GM21390 (cell line): Measurements from ENCODE around the gene ETFBKMT.
"Not testable (repeated sequence)": the region's sequence is repeated elsewhere in the genome, so short reads cannot be mapped to it uniquely, and the experiment has no call there.

Source experiments
- ATAC-seq: cut with Tn5 transposase; IDR thresholded peaks from one replicate; pipeline ENCODE4 v1.9.1; 2021; ENCODE audit not compliant: unreplicated experiment

ETFBKMT gene

DNA sequence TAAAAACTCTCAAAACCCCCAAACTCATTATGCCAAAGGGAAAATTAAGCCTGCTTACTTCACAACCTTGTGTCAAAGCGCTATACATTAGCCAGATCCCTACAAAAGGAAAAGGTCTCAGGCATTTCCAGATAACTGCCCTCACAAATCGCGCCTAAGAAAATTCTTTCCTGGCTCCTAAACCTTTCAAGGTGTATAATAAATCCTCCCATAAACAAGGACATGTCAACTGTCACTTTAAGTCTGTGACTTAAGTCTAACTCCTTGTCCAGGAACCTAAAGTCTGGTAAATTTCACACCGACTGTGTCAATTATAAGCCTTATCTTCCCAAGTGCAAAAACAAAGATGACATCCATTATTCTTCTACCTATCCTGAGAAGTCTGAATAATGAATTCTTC, 4.3 kb upstream of the ETFBKMT start:
- ATAC-seq: no peak

DNA sequence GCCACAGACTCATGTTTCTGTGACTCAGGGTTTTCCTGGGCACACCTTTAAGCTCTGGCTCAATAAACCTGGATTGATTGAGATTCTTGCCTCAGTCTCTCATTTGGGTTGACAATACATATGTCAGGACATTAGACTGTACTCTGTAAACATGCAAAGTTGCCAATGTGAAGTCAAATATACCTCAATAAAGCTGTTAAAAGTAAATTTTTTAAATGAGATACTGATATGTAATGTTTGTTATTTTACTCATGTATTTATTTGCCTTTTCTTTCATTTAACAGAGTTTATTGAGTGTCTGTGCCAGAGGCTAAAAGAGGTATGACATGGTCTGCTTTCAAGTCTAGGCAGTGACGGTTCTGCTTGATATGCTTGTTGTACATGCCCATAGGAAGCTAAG, 3.7 kb upstream of the ETFBKMT start:
- ATAC-seq: no peak

DNA sequence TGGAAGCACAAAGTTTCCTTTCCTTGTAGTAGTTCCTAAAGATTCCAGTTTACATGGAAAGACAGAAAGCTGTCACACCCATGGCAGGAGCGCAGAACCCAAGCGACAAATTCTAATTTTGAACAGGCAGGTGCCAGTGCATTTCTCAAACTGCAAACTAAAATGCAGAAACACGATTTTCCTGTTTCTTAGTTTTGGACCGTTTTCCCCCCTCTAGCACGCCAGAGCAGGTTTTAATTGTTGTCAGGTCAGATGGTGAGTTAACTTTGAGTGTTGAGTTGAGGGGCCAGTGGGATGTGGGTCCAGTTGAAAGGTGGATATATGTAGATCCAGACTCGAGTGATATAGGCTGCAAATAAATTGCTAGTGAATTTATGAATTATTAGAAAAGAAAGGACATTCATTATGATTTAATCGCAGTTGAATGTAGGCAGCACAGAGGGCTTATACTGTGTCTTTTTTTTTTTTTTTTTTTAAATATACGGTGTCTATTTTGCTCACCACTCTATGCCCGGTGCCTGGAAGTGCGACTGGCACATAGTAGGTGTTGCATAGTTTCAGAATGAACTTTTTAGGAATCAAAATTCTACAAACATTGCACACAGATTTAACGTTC, 909 bp upstream of the ETFBKMT start:
- no peak for ATAC-seq

DNA sequence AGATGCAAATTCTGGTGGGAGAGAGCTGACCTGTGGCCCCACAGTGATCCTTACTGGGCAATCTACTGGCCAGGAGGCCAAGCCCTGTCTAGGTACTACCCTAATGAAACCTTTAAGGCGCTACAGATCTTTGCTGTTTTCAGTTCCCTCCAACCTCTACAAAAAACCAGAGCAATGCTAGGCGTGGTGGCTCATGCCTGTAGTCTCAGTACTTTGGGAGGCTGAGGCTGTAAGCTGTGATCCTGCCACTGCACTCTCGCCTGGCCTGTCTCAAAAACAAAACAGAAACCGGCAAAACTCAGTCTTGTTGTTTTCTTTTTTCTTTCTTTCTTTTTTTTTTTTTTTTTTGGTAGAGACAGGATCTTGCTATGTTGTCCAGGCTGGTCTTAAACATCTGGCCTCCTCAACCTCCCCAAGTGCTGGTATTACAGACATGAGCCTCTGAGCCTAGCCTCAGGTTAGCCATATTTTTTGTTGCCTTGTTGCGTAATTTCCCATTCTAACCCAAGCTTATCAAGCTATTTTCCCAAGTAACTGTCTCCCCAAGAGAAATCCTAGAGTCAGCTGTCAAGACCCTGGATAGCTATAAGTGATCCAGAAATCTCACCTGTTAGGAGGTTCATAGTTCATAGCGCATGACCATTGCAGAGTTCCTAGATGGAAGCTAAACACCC, 2.8 kb downstream of the ETFBKMT start:
- ATAC-seq: no peak

DNA sequence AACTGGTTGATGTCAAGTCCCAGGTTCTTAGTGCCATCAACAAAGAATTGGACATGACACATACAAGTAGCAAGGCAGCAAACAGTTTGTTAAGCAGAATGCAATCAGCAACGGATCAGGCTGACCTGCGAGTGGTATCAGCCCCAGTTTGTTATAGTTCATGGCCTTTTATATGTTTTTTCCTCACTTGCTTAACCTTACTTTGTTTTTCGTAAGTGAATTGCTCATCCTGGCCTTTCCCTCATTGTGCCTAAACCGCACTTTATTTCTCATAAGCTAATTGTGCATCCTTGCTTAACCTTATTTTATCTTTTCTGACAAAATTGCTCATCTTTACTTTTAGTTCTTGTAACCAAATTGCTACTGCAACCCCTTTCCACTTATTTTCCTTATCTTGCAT, 4.1 kb downstream of the ETFBKMT start:
- ATAC-seq: no peak

DNA sequence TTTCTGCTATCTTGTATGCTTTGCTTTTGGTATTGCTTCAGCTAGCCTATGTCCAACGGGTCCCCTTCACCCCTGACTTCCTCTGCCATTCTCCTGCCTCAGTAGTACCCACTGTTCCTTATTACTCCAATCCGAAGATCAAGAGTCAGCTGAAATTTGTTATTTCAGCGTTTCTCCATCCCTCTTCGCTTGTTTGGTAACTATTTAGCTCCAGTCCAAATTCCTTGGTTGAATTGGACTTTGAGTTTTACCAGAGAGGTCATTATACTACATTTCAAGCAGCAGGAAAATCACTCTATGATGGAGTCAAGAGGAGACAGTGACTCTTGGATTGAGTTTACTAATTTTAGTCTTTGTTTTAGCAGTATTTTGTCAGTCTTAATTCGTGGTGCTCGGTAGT, 4.5 kb downstream of the ETFBKMT start:
- no peak for ATAC-seq

DNA sequence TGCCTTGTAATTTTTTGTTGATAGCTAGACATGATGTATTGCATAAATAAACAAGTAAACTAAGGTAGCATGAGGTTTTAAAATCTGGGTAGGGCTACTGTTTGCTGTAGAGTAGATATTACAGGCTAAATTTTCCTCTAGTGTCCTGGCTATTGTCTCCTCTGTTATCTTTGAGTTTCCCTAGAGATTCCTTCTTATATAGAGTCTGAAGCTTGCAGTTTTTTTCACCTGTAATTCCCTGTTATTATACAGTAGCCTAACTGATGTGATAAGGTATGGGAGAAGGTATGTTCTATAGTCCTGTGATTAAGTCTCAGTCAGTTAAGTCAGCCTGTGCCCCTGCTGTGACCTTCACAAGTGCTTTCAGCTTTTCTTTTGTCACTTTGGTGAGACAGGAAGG, 9.5 kb downstream of the ETFBKMT start:
- no peak for ATAC-seq

DNA sequence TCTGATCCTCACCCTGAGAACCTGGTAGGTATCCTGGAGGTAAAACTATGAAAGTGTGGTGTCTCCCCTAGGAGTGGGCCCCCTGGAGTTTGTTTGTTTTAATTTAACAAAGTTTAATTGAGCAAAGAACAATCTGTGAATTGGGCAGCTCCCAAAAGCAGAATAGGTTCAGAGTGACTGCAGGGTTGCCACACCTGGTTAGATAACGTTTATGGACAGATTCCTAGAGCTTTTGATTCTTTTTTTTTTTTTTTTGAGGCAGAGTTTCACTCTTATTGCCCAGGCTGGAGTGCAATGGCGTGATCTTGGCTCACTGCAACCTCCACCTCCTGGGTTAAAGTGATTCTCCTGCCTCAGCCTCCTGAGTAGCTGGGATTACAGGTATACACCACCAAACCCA, 10.1 kb downstream of the ETFBKMT start:
- not testable (repeated sequence) for ATAC-seq

DNA sequence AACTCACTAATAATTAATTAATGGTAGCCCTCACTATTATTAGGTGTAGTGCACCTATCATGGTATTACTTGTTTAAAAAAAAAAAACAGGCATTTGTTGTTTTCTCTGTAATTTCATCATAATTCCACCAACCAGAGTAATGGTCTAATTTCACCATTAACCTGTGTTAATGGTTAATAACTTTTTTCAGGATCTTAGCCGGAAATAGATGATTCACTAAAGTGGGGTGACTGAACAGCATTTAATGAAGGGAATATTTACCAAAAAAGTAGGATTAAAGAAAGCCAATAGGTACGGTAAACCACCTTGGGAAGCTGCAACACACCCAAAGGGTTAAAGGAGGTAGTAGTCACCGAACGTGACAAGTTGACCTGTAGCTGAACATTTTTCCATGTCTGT, 13.0 kb downstream of the ETFBKMT start:
- no peak for ATAC-seq

DNA sequence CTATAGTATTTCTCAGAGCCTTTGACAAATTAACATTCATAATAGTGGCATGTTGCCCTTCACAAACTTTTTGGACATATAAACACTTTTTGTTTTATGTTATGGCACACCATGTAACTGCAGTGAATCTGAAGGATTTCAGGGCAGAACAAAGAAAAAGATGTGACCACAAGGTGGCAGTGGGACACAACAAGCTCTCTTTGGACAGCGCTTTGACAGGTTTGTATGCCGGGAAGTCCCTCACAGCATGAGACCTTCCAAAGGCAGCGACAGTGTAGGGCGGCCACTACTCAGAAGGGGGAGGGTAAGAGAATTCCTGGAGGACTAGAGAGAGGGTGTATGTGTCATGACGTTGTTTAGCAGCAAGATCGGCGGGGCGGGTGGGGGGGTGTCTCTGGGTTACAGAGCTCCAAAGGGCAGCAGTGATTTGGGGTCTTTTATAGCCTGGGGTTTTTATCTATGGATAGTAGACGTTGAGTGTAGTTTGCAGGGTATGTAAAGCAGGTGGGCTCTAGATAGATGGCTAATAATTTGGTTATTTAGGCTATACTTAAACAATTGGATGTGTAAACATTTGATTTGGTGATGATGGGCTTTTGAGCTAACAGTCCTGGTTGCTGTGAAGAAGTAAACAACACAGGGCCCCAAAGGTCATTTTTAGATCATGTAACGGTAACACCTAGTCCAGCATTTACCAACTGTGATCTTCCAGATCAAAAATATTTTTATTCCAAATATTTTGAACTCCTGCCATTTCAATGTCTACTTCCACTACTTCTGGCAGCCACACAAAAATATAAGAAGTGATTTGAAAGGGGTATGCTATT, 22.9 kb downstream of the ETFBKMT start:
- ATAC-seq: peak; percentile 72

DNA sequence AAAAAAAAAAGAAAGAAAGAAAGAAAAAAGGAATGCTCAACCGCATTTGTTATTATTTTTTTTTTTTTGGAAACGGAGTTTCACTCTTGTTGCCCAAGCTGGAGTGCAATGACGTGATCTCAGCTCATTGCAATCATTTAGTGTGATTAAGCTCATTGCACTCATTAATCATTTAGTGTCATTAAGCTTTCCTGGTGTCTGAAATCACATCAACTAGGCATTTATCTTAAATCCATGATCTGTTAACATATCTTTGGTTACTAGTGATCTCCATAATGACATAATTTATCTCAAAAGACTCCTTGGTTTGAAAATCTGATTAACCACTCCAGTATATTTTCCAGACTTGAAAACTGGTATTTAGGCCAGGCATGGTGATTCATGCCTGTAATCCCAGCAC, 26.3 kb downstream of the ETFBKMT start:
- ATAC-seq: no peak

DNA sequence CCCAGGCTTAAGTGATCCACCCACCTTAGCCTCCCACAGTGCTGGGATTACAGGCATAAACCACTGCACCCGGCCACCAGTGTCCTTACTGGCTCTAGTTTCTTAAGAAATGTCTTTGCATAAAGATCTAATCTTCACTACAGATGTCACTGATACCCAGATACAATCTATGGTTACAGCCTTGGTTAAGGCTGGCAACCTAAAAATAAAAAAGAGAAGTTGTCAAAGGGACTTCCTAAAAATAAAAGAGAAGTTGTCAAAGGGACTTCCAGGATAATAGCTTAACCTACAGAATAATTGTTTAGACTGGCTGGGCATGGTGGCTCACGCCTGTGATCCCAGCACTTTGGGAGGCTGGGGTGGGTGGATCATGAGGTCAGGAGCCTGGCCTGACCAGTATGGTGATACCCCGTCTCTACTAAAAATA, 27.6 kb downstream of the ETFBKMT start:
- ATAC-seq: no peak

DNA sequence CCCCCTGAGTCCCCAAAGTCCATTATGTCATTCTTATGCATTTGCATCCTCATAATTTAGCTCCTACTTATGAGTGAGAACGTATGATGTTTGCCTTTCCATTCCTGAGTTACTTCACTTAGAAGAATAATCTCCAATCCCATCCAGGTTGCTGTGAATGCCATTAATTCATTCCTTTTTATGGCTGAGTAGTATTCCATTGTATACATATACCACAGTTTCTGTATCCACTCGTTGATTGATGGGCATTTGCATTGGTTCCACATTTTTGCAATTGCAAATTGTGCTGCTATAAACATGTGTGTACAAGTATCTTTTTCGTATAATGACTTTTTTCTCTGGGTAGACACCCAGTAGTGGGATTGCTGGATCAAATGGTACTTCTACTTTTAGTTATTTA, 30.4 kb downstream of the ETFBKMT start:
- ATAC-seq: not testable (repeated sequence)

DNA sequence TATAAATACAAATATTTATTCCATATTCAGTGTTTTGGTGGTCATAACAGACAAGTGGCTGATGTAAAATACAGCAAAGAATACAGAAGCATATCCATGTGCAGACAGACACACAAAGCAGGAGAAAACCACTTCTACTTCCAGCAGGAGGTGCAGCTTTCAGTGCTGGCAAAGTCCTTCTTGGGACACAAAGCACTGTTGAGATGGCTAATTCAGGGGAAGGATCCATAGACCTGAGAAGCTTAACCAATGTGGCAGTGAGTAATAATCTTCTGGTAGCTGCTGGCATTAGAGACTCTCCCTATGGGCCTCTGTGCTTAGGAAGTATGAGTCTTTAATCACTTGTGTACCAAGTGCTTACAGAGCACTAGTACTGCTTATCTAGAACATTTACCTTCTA, 42.6 kb downstream of the ETFBKMT start:
- ATAC-seq: no peak

DNA sequence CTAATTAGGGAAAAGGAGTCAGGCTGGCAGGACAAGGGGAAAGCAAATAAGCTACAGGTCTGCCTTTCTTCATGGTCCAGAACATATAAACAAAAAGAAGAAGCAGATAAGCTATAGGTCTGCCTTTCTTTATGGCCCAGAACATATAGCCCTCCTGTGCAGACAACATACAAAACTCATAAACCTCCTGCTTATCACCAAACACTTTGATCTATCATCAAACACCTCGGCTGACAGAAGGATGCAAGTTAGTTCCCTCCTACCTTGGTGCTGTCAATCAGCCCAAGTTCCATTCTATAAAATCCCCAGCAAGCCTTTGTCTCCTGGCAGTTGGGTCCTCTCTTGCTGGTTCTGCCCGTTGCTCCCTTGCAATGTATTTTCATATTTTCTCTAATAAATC, 46.1 kb downstream of the ETFBKMT start:
- no peak for ATAC-seq

DNA sequence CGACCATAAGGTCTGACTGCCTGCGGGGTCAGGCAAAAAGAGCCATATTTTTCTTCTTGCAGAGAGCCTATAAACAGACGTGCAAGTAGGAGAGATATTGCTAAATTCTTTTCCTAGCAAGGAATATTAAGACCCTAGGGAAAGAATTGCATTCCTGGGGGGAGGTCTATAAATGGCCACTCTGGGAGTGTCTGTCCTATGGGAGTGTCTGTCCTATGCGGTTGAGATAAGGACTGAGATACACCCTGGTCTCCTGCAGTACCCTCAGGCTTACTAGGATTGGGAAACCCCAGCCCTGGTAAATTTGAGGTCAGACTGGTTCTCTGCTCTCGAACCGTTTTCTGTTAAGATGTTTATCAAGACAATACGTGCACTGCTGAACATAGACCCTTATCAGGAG, 48.6 kb downstream of the ETFBKMT start:
- not testable (repeated sequence) for ATAC-seq

DNA sequence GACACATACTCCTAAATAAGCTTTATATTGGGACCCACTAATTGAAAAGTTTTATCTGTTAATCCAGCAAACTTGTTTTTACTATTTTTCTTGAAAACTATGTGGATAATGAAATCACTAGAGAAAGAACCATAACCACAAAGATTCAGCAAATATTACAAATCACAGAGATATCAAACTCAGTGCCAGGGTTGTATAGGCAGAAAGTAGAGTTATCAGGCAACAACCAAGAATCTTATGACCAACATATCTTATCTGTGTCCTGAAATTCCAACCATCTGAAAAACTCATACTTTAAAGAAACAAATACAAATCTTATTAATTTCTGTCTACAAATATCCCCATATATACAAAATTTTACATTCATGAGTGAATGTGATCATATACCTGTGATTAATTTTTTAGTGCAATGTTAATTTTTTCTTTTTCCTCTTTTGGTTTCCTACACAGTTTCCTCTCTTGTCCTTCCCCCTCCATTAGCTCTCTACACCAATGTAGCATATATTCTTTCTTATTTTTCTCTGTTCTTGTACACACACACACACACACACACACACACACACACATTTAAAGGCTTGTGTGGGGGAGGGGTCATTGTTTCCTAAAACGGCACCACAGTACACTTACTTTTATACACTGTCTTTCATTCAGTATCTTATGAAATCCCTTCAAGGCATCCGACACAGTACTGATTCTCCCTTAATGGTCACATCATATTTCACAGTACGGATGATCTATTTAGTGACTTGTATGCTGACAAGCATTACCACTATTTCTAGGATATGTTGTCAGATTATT, 50.7 kb downstream of the ETFBKMT start:
- no peak for ATAC-seq

DNA sequence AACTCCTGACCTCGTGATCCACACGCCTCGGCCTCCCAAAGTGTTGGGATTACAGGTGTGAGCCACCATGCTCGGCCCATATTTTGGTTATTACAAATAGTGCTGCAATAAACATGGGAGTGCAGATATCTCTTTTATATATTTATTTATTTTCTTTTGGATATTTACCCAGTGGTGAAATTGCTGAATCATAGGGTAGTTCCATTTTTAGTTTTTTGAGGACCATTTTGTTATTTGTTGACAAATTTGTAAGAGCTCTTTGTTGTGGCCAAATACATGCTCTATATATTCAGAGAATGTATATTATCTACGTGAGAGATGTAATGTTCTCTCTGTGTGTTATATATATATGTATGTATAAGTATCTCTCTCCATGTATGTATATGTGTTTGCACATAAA, 53.4 kb downstream of the ETFBKMT start:
- ATAC-seq: no peak

DNA sequence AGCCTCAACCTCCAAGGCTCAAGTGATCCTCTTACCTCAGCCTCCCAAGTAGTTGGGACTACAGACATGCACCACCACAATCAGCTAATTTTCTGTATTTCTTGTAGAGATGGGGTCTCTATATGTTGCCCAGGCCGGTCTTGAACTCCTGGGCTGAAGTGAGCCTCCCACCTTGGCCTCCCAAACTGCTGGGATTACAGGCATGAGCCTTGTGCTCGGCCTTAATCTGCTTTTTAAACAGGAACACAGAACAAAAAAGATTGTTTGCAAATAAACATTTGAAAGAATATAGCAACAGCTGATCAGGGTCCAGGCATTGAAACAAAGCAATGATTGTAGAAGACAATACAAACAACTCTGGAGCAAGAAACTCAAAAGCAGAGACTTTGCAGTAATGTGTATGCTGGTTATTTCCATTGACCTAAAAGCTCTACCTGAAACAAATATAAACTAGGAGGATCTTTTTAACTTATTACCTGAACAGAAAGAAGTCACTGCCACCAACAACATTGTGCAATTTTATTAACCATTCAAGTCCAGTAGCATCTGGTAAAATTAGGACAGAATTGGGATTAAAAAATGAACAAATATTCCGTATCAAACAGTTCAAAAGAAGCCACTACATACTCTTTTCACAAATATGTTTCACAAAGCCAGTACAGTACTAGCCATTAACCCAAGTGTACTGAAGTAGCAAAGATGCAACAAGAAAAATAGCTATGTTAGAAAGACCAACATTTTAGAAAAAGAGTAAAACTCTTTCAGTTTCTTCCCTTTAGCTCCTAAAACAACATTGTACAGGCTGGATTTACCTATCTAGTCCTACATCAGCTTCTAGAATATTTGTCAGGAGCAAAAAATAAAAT, 55.2 kb downstream of the ETFBKMT start:
- ATAC-seq: peak; percentile 13

DNA sequence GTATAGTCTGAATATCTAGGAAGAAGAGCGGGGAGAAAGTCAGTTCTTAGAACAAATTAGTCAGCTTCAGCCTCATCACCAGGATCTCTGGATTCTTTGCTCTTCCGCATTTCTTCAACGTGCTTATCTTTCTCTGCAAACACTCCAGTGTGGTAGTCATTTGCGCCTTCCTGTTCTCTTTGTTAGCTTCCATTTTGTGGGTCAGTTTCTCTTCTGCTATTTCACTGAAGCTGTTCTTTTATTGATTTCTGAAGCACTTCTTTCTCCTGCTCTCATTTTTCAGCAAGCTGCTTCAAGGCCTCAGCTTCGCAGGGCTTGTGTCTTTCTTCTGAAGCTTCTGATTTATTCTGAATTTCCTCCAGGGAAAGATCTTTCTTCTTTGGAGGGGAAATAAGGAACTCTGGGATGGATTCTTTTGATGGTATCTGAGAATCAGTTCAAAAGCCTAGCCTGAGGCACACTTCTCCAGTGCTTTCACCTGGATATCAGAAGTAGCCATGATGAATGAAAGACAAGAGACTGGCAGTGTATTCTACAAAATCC, 55.9 kb downstream of the ETFBKMT start:
- ATAC-seq: peak; percentile 82
